DOHH2 (cell line): Measurements from ENCODE around the gene DDX46.

Experiments
- H3F3A ChIP-seq: fragments of 200-600 bp; sonication (generic), shearing (Covaris generic); 2 replicates; pipeline ENCODE4 v1.6.0; 2016; ENCODE audit warnings: antibody characterized with exemption, mild to moderate bottlenecking; ENCODE audit not compliant: control insufficient read depth, insufficient read depth
- H3K27ac ChIP-seq: fragments of 200-600 bp; sonication (generic); 2 replicates; pipeline ENCODE4 v1.5.1; 2014; ENCODE audit warnings: low read depth, mild to moderate bottlenecking, low read length, moderate library complexity
- H3K27me3 ChIP-seq: fragments of 200-600 bp; sonication (generic); 2 replicates; pipeline ENCODE4 v1.6.1; 2014; ENCODE audit warnings: mild to moderate bottlenecking, low read length, mixed read lengths; ENCODE audit not compliant: control insufficient read depth
- H3K36me3 ChIP-seq: fragments of 200-600 bp; sonication (generic); 2 replicates; pipeline ENCODE4 v1.6.1; 2014; ENCODE audit warnings: mild to moderate bottlenecking, low read length, moderate library complexity, mixed read lengths; ENCODE audit not compliant: control insufficient read depth
- H3K4me1 ChIP-seq: fragments of 200-600 bp; sonication (generic); 2 replicates; pipeline ENCODE4 v1.6.1; 2014; ENCODE audit warnings: mild to moderate bottlenecking, low read length, mixed read lengths; ENCODE audit not compliant: control insufficient read depth
- H3K4me2 ChIP-seq: fragments of 200-600 bp; sonication (generic); 2 replicates; pipeline ENCODE4 v1.6.0; 2014; ENCODE audit warnings: mild to moderate bottlenecking, low read length, moderate library complexity
- H3K4me3 ChIP-seq: fragments of 200-600 bp; sonication (generic); 2 replicates; pipeline ENCODE4 v1.5.1; 2014; ENCODE audit warnings: mild to moderate bottlenecking, low read length, mixed read lengths
- H3K79me2 ChIP-seq: fragments of 200-600 bp; sonication (generic); 2 replicates; pipeline ENCODE4 v1.6.1; 2014; ENCODE audit warnings: mild to moderate bottlenecking, low read length, mixed read lengths; ENCODE audit not compliant: control insufficient read depth
- H3K9me2 ChIP-seq: fragments of 200-600 bp; sonication (generic); replicated peaks from 2 replicates; pipeline ENCODE4 v1.6.1; 2014; ENCODE audit warnings: mild to moderate bottlenecking, low read length, mixed read lengths; ENCODE audit not compliant: control insufficient read depth
- H3K9me3 ChIP-seq: fragments of 200-600 bp; sonication (generic); 2 replicates; pipeline ENCODE4 v1.6.1; 2014; ENCODE audit warnings: antibody characterized with exemption, low read length, mixed read lengths; ENCODE audit not compliant: control insufficient read depth, insufficient read depth
- H4K20me1 ChIP-seq: fragments of 200-600 bp; sonication (generic); 2 replicates; pipeline ENCODE4 v1.6.0; 2014; ENCODE audit warnings: low read depth, mild to moderate bottlenecking, antibody characterized with exemption, low read length, moderate library complexity; ENCODE audit not compliant: control insufficient read depth, insufficient read depth
- EZH2phosphoT487 ChIP-seq: fragments of 200-600 bp; sonication (generic); IDR thresholded peaks from 2 replicates; pipeline ENCODE4 v1.6.1; 2017; ENCODE audit warnings: borderline replicate concordance, mild to moderate bottlenecking, antibody characterized with exemption, low read length, moderate library complexity, mixed read lengths
- TF ChIP-seq, protein P1 (sequence below): fragments of 200-600 bp; sonication (generic); IDR thresholded peaks from one replicate; pipeline ENCODE4 v1.5.1; 2014; ENCODE audit warnings: antibody characterized with exemption, mild to moderate bottlenecking, low read depth, low read length; ENCODE audit not compliant: poor library complexity, severe bottlenecking

The DDX46 gene

GRCh38 chr5:134825212-134825611, 66.6 kb downstream of the DDX46 start:
- peaks cover 80% of the 10 kb centered on the region for H3K36me3 ChIP-seq
- no peaks in the 10 kb centered on the region for H3K4me1 ChIP-seq
- no peaks in the 10 kb centered on the region for H3K27me3 ChIP-seq
- no peaks in the 10 kb centered on the region for H3F3A ChIP-seq
- no peaks in the 10 kb centered on the region for H3K9me2 ChIP-seq
- TF ChIP-seq, protein P1, sequence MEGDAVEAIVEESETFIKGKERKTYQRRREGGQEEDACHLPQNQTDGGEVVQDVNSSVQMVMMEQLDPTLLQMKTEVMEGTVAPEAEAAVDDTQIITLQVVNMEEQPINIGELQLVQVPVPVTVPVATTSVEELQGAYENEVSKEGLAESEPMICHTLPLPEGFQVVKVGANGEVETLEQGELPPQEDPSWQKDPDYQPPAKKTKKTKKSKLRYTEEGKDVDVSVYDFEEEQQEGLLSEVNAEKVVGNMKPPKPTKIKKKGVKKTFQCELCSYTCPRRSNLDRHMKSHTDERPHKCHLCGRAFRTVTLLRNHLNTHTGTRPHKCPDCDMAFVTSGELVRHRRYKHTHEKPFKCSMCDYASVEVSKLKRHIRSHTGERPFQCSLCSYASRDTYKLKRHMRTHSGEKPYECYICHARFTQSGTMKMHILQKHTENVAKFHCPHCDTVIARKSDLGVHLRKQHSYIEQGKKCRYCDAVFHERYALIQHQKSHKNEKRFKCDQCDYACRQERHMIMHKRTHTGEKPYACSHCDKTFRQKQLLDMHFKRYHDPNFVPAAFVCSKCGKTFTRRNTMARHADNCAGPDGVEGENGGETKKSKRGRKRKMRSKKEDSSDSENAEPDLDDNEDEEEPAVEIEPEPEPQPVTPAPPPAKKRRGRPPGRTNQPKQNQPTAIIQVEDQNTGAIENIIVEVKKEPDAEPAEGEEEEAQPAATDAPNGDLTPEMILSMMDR: no peak
- no peak for TF ChIP-seq EZH2phosphoT487
- no peaks in the 10 kb centered on the region for H3K79me2 ChIP-seq
- no peaks in the 10 kb centered on the region for H4K20me1 ChIP-seq
- H3K4me2 ChIP-seq: no peak overlapping the region
- H3K4me3 ChIP-seq: no peak overlapping the region
- H3K27ac ChIP-seq: no peak overlapping the region
- no peaks in the 10 kb centered on the region for H3K9me3 ChIP-seq

GRCh38 chr5:134833340-134834032, 74.9 kb downstream of the DDX46 start:
- peaks cover 39% of the 10 kb centered on the region for H3K36me3 ChIP-seq
- no peak for TF ChIP-seq EZH2phosphoT487
- TF ChIP-seq, protein P1: no peak

GRCh38 chr5:134835623-134836022, 77.0 kb downstream of the DDX46 start:
- Histone ChIP-seq H4K20me1 (no peaks in the 10 kb centered on the region), H3K27me3 (no peaks in the 10 kb centered on the region), H3K9me2 (no peaks in the 10 kb centered on the region), H3K4me3 (no peak overlapping the region), H3K9me3 (no peaks in the 10 kb centered on the region), H3F3A (0 out of 2 replicates have a peak, but pooled peaks cover 3% of the 10 kb centered on the region), H3K4me1 (no peaks in the 10 kb centered on the region), H3K27ac (no peak overlapping the region), H3K36me3 (peaks cover 35% of the 10 kb centered on the region), H3K79me2 (no peaks in the 10 kb centered on the region), H3K4me2 (no peak overlapping the region)
- TF ChIP-seq EZH2phosphoT487: no peak
- TF ChIP-seq, protein P1: no peak

More at GRCh38 chr5:134833340-134834032, 74.9 kb downstream of the DDX46 start:
- Histone ChIP-seq H3K4me3 (no peak overlapping the region), H4K20me1 (no peaks in the 10 kb centered on the region), H3K4me2 (no peak overlapping the region), H3K79me2 (no peaks in the 10 kb centered on the region), H3K27me3 (no peaks in the 10 kb centered on the region), H3K27ac (no peak overlapping the region), H3K9me2 (no peaks in the 10 kb centered on the region), H3F3A (no peaks in the 10 kb centered on the region), H3K9me3 (no peaks in the 10 kb centered on the region), H3K4me1 (no peaks in the 10 kb centered on the region)
